Prostate gland (tissue), 2 donors: ENCODE data around the gene APBA2. TPM values are rescaled to one million over a fixed set of nuclear protein-coding genes. Genes with fewer than 3 reads are reported as not detected.
"Not testable (repeated sequence)": the region's sequence is repeated elsewhere in the genome, so short reads cannot be mapped to it uniquely, and the experiment has no call there.

Source experiments
- DNase-seq: peaks from one replicate; pipeline ENCODE4 v3.0.0-alpha.2; 2019; ENCODE audit warnings: low spot score
- H3K27ac ChIP-seq, 2 donors: fragments of 200-600 bp; sonication (generic); 2 replicates each; pipeline ENCODE4 v1.5.1; 2017 to 2019
- H3K27me3 ChIP-seq: fragments of 200-600 bp; sonication (generic); replicated peaks from 2 replicates; pipeline ENCODE4 v1.5.1; 2019; ENCODE audit not compliant: insufficient read depth
- H3K36me3 ChIP-seq, 2 donors: fragments of 200-600 bp; sonication (generic); 1 replicate in 1 of 2; 2 replicates in 1 of 2; pipeline versions ENCODE4 v1.5.1 to v1.8.1; 2017 to 2019
- H3K4me1 ChIP-seq: fragments of 200-600 bp; sonication (generic); replicated peaks from 2 replicates; pipeline ENCODE4 v1.5.1; 2019
- H3K4me3 ChIP-seq, 2 donors: fragments of 200-600 bp; sonication (generic); 2 replicates each; pipeline ENCODE4 v1.5.1; 2017 to 2019
- H3K9me3 ChIP-seq: fragments of 200-600 bp; sonication (generic); 2 replicates; pipeline ENCODE4 v1.5.1; 2017
- POLR2A ChIP-seq: fragments of 450-650 bp; IDR thresholded peaks from one replicate; pipeline ENCODE4 v1.6.1; 2016; ENCODE audit warnings: antibody characterized with exemption, mild to moderate bottlenecking
- POLR2AphosphoS5 ChIP-seq: sonication (generic); formaldehyde crosslinking; IDR thresholded peaks from one replicate; pipeline ENCODE4 v1.6.1; 2017; ENCODE audit warnings: antibody characterized with exemption
- WGBS: methylation state at CpG from one replicate; pipeline ENCODE4 v1.1.5; 2018; 5-methylcytosine and 5-hydroxymethylcytosine counted together
- intact Hi-C: fragments of 100-400 bp; cut with DNase I; formaldehyde crosslinking; loops from one replicate; pipeline ENCODE4 v1.14.2; 2022
- total RNA-seq, 2 donors: library from RNA; depleted of rRNA; stranded (reverse); fragments of >200 nt; gene quantifications; one replicate each; pipeline ENCODE4 v1.1.0, GENCODE V29; 2016
- TF ChIP-seq, protein P1 (sequence below), 4 experiments: fragments of 200-600 bp in 2 of 4; fragments of 450-650 bp in 2 of 4; sonication (generic) in 2 of 4; IDR thresholded peaks; 1 replicate in 3 of 4; 2 replicates in 1 of 4; pipeline ENCODE4 v1.5.1; 2016 to 2019; ENCODE audit warnings: antibody characterized with exemption in 4 of 4, mild to moderate bottlenecking in 2 of 4, moderate library complexity in 2 of 4

APBA2 gene
- 10 to 100 TPM in 1 of 2 donors, 1 to 10 TPM in 1; 2.6 to 25.3 TPM for total RNA-seq

DNA sequence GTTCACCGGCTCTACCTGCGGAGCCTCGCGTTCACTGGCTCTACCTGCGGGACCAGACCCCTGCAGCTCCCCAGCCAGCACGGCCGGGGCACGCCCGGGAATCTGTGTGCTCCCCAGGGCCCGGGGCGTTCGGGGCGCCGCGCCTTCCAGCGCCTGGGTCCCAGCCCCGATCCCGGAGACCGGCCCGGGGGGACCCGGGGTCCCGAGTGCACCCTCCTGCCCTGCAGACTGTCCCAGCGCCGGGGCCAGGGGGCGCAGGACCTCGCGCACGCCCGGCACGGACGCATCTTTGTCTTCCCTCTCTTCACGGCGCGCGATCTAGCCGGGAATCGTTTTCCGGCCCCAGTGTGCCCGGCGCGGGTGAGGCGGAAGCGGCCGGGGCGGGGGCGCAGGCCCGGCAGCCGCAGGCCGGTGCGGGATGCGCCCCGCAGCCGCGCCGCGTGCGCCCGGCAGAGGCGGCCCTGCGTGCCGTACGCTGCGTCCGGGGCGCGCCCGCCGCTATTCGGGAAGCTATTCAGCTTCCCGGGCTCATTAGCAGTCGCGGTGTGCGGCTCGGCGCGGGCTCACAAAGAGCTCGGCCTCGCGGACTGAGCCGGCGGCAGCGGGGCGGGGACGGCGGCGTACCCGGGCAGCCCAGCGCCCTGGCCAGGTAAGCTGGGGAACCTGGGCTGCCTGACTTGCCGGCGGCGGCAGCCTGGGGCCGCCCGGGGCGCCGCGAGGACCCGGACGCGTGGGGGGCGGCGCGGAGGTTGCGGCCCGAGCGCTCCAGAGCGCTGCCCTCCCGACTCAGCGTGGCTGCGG lies at the start of gene APBA2:
APBA2 (plus strand) TSS at position 345 of the 801 bp plus-strand sequence. CDS start 167,911 bp downstream, outside the sequence.
- intact Hi-C loops = no loop called here
- no peak within 1 kb of the TSS for H3K27ac ChIP-seq

DNA sequence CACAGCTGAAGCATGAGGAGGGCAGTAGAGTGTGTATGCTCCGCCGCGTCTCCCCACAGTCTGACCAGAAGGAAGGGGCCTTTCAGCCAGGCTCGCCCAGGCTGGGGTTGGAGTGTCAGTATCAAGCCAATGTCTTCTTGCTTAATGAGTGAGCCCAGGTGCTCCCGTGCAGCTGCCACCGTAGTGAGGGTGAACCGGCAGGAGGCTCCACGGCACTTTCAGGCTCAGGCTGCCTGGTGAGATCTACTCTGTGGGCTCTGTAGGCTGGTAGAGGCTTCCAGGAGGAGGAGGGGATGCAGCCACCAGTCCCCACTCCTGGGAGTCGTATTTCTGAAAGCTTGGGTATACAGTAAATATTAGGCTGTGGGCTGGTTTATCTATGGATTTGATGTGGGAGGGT lies 45.5 kb upstream of the APBA2 start:
- H3K27ac ChIP-seq, H3K36me3 ChIP-seq, H3K27me3 ChIP-seq, H3K4me3 ChIP-seq, intact Hi-C loops, H3K4me1 ChIP-seq, H3K9me3 ChIP-seq, DNase-seq: not testable (repeated sequence)
- WGBS = 76% methylated on average over 9 of the region's 9 CpGs

More for the DNA sequence above, at the start of gene APBA2:
- TF ChIP-seq POLR2AphosphoS5 (no peak), POLR2A (no peak)
- TF ChIP-seq, protein P1, sequence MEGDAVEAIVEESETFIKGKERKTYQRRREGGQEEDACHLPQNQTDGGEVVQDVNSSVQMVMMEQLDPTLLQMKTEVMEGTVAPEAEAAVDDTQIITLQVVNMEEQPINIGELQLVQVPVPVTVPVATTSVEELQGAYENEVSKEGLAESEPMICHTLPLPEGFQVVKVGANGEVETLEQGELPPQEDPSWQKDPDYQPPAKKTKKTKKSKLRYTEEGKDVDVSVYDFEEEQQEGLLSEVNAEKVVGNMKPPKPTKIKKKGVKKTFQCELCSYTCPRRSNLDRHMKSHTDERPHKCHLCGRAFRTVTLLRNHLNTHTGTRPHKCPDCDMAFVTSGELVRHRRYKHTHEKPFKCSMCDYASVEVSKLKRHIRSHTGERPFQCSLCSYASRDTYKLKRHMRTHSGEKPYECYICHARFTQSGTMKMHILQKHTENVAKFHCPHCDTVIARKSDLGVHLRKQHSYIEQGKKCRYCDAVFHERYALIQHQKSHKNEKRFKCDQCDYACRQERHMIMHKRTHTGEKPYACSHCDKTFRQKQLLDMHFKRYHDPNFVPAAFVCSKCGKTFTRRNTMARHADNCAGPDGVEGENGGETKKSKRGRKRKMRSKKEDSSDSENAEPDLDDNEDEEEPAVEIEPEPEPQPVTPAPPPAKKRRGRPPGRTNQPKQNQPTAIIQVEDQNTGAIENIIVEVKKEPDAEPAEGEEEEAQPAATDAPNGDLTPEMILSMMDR (IDR thresholded peaks at IDR 0.05) = no peak
- Histone ChIP-seq H3K9me3 (no peaks in the 10 kb centered on the region), H3K27me3 (no peaks in the 10 kb centered on the region), H3K4me3 (peak within 1 kb of the TSS; percentile 42 to 48), H3K36me3 (no peaks in the 10 kb centered on the region), H3K4me1 (no peaks in the 10 kb centered on the region)
- DNase-seq = no peak
- 2% methylated on average over 26 of the region's 109 CpGs for WGBS

DNA sequence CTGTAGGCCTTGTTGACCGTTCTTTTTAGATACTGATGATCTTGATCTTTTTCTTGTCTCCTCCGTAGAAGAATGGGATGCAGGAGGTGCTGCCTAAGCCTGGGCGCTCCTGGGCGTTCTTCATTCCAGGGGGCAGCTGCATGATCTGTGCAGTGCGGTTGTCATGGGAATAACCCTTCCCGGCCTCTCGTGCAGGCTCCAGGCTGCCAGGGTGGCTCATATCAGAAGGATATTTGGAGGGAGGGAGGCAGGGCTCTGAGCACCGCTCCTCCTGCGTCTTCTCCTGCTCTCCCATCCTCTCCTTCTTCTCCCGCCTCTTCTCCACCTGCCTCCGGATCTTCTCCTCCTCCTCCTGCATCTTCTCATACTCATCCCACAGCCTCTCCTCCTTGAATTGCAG lies 43.6 kb upstream of the APBA2 start:
- 89% methylated on average over 11 of the region's 11 CpGs for WGBS
- H3K27me3 ChIP-seq, H3K36me3 ChIP-seq, H3K9me3 ChIP-seq, H3K27ac ChIP-seq, H3K4me1 ChIP-seq, intact Hi-C loops, DNase-seq, H3K4me3 ChIP-seq: not testable (repeated sequence)

DNA sequence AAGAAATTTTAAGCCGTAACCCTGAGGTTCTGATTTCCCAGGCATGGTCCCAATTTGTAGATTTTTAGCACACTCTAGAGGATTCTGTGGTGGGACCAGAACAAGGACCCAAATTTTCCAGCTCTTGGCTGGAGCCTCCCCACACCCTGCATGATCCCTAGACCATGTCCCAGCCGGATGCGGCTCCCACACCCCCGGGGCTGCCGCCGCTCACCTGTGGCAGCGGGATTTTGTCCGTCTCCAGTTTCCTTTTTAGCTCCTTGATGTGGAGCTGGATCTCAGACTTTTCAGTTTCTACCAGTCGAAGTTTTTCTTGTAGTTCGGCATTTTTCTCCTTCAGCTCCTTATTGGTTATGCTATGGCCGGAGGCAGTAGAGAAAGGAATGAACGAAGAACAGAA lies 42.3 kb upstream of the APBA2 start:
- H3K27me3 ChIP-seq, H3K4me1 ChIP-seq, H3K4me3 ChIP-seq, H3K36me3 ChIP-seq, H3K27ac ChIP-seq, intact Hi-C loops, DNase-seq, H3K9me3 ChIP-seq: not testable (repeated sequence)
- WGBS = 96% methylated on average over 12 of the region's 12 CpGs

DNA sequence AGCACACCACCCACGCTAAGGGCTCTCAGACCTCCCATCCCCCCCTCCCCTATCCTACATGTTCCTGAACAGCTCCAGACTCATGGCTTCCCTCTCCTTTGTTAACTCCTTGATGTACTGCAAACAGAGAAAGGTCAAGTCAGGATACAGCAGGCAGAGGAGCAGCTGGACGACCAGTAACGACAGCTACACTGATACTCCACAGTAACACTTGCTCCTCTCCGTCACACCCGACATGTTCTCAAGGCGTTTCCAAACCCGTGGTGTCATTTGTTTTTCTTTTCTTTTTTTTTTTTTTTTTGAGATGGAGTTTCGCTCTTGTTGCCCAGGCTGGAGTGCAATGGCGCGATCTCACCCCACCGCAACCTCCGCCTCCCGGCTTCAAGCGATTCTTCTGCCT lies 41.6 kb upstream of the APBA2 start:
- H3K27me3 ChIP-seq, H3K9me3 ChIP-seq, intact Hi-C loops, H3K36me3 ChIP-seq, H3K4me3 ChIP-seq, DNase-seq, H3K4me1 ChIP-seq, H3K27ac ChIP-seq: not testable (repeated sequence)
- WGBS = 66% methylated on average over 7 of the region's 14 CpGs

DNA sequence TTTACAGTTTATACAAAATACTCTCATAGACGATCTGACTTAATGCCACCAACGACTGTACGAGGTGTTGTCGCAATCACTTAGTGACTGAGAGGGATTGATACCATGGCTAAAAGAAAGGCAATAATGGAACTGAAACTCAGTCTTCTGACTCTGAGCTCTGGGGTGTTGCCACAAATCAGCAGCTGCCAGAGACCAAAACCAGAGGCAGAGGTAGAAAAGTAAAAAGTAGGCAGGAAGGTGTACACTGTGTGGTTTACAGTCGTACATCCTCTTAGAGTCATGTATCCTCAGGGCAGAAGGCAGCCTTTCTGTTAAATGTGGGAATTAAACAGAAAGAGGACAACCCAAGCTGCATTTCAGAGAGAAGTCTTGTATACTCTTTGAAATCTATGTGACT lies 38.5 kb upstream of the APBA2 start:
- intact Hi-C loops, H3K4me1 ChIP-seq, H3K27ac ChIP-seq, DNase-seq, H3K27me3 ChIP-seq, H3K4me3 ChIP-seq, H3K36me3 ChIP-seq, H3K9me3 ChIP-seq: not testable (repeated sequence)
- 72% methylated on average over 5 of the region's 5 CpGs for WGBS

DNA sequence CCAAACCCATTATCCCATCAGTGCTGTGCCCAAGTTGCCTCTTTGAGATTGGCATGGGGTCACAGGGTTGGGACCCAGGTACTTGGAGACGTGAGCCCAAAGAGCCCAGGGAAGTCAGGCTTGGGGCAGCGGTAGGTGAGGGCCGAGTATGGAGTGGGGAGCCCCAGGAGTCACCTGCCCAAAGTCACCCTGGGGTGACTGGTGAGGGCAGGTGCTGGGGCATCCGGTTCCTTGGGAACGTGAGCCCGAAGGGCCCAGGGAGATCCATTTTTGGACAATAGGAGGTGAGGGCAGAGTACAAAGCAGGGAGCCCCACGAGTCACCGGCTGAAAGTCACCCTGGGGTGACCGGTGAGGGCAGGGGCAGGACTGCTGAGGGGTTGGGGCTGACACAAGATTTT lies 37.8 kb upstream of the APBA2 start:
- H3K4me1 ChIP-seq, intact Hi-C loops, H3K4me3 ChIP-seq, H3K36me3 ChIP-seq, H3K27ac ChIP-seq, H3K27me3 ChIP-seq, DNase-seq, H3K9me3 ChIP-seq: not testable (repeated sequence)
- 94% methylated on average over 9 of the region's 9 CpGs for WGBS

DNA sequence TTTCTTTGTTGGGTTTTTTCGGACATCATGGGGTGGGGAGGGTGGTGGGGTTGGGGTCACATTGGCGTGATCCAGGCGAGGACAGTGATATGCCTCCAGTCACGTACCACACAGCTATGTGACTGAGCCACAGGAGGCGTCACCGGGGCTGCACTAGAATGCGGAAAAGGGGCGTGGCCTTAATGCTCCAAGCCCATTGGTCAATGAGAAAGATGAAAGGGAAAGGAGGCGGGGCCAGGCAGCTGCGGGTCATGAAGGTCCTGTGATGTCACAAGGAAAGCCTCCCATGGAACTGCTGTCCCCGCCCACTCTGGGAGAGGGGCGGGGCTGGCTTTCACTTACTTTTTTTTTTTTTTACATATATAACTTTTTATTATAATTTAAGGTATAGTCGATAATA lies 37.3 kb upstream of the APBA2 start, which contains the start of gene GOLGA6L7:
GOLGA6L7 (minus strand) TSS at position 124 of the 400 bp plus-strand sequence; CDS start at position 29, 95 bp downstream.
- H3K4me3 ChIP-seq, H3K27ac ChIP-seq, H3K9me3 ChIP-seq, DNase-seq, intact Hi-C loops, H3K4me1 ChIP-seq, H3K36me3 ChIP-seq, H3K27me3 ChIP-seq: not testable (repeated sequence)
- 94% methylated on average over 13 of the region's 13 CpGs for WGBS

DNA sequence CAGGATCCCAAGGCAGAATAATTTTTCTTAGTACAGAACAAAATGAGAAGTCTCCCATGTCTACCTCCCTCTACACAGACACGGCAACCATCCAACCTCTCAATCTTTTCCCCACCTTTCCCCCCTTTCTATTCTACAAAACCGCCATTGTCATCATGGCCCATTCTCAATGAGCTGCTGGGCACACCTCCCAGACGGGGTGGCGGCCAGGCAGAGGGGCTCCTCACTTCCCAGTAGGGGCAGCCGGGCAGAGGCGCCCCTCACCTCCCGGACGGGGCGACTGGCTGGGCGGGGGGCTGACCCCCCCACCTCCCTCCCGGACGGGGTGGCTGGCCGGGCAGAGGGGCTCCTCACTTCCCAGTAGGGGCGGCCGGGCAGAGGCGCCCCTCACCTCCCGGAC lies 36.5 kb upstream of the APBA2 start:
- DNase-seq, H3K9me3 ChIP-seq, H3K27ac ChIP-seq, H3K4me3 ChIP-seq, H3K27me3 ChIP-seq, H3K4me1 ChIP-seq, H3K36me3 ChIP-seq, intact Hi-C loops: not testable (repeated sequence)
- WGBS = 94% methylated on average over 8 of the region's 17 CpGs

DNA sequence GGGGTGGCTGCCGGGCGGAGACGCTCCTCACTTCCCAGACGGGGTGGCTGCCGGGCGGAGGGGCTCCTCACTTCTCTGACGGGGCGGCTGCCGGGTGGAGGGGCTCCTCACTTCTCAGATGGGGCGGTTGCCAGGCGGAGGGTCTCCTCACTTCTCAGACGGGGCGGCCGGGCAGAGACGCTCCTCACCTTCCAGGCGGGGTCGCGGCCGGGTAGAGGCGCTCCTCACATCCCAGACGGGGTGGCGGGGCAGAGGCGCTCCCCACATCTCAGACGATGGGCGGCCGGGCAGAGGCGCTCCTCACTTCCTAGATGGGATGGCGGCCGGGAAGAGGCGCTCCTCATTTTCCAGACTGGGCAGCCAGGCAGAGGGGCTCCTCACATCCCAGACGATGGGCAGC lies 36.0 kb upstream of the APBA2 start:
- H3K27me3 ChIP-seq, intact Hi-C loops, H3K4me3 ChIP-seq, H3K9me3 ChIP-seq, H3K4me1 ChIP-seq, DNase-seq, H3K27ac ChIP-seq, H3K36me3 ChIP-seq: not testable (repeated sequence)
- 97% methylated on average over 31 of the region's 31 CpGs for WGBS

DNA sequence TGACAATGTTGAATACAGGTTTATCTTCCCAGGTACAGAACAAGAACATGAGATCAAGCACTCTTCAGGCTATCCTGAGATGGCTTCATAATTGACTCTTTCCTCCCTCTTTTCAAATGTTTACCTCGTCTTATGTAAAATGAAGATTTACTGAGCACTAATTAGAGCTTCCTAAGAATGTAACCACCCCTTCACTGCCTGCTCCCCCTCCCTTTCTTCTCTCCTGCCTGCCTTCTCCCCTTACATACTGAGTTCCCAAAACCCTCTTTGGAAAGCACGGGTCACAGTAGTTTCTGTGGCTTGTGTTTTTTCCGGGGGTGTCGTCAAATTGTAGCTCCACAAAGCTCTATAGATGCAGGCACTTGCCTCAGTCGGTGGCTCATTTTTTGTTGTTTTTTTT lies 32.1 kb upstream of the APBA2 start:
- 36% methylated on average over 5 of the region's 5 CpGs for WGBS

More for the DNA sequence above, 32.1 kb upstream of the APBA2 start:
- H3K4me3 ChIP-seq, H3K9me3 ChIP-seq, H3K4me1 ChIP-seq, intact Hi-C loops, H3K27me3 ChIP-seq, H3K27ac ChIP-seq, DNase-seq, H3K36me3 ChIP-seq: not testable (repeated sequence)
